ENCODE results near the gene EPB41L2. TPM values are rescaled to one million over a fixed set of nuclear protein-coding genes. Genes with fewer than 3 reads are reported as not detected.

Gene EPB41L2
- total RNA-seq, 3 donors from 2014 or later (not counting 1 experiment from before 2014, with no cell fraction given): 6.8 to 11.4 (median 11.0) TPM

DNA sequence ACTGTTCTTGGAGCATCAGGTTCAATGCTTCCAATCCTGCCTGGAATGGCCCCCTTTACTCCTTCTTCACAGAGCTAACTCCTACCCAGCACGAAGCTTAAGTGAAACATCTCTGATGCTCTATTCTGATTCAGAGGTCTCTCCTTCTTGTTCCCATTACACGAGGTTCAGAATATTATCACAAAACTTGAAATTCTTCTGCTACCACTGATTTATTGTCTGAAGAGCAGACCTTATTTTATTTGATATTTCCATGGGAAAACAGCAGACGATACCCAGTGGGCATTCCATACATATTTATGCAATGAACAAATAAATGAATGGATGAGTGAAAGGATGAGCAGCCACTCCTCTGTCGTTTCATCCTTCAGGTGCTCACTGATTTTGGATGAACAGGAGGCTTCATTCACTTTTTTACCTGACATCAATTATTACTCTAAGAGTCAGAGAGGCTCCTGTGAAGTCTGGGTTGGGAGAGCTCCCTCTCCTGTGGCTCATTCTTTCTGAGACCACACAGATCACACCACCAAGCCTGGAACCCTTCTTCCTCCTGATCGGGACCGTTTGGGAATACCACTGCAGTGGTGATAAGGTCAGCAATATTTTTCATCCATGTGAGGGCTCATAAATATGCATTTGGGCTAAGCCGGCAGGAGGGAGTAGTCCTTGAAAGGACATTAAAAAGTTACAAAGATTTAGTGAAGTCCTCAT lies 210.0 kb downstream of the EPB41L2 start:
- no peaks in the 10 kb centered on the region for H3K9me3 ChIP-seq (ENCODE audit: control insufficient read depth, insufficient read depth, low read length)
- H3K4me1 ChIP-seq (ENCODE audit: control insufficient read depth, insufficient read depth, low read length): peaks cover 3% of the 10 kb centered on the region
- DNase-seq: no peak
- no peak overlapping the region for H3K27ac ChIP-seq (ENCODE audit: low read length)
- Mint-ChIP-seq H3K27ac (no peak overlapping the region), H3K4me1 (peaks cover 5 to 7% of the 10 kb centered on the region in 2 donors), H3K4me3 (no peak overlapping the region), H3K9me3 (no peaks in the 10 kb centered on the region), H3K36me3 (no peaks in the 10 kb centered on the region), H3K27me3 (ENCODE audit: low read depth in 2 of 2) (no peaks in the 10 kb centered on the region)
- H3K27me3 ChIP-seq (ENCODE audit: control insufficient read depth, insufficient read depth, low read length): no peaks in the 10 kb centered on the region
- 97% methylated on average over 6 of the region's 7 CpGs for WGBS (ENCODE audit: insufficient coverage)
- H3K4me3 ChIP-seq (ENCODE audit: low read length): no peak overlapping the region
- TF ChIP-seq, protein P1, sequence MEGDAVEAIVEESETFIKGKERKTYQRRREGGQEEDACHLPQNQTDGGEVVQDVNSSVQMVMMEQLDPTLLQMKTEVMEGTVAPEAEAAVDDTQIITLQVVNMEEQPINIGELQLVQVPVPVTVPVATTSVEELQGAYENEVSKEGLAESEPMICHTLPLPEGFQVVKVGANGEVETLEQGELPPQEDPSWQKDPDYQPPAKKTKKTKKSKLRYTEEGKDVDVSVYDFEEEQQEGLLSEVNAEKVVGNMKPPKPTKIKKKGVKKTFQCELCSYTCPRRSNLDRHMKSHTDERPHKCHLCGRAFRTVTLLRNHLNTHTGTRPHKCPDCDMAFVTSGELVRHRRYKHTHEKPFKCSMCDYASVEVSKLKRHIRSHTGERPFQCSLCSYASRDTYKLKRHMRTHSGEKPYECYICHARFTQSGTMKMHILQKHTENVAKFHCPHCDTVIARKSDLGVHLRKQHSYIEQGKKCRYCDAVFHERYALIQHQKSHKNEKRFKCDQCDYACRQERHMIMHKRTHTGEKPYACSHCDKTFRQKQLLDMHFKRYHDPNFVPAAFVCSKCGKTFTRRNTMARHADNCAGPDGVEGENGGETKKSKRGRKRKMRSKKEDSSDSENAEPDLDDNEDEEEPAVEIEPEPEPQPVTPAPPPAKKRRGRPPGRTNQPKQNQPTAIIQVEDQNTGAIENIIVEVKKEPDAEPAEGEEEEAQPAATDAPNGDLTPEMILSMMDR (IDR thresholded peaks at IDR 0.05): no peak
- no peaks in the 10 kb centered on the region for H3K36me3 ChIP-seq (ENCODE audit: control insufficient read depth, insufficient read depth, low read length)
- no peak for ATAC-seq
- intact Hi-C loops (cut with micrococcal nuclease): no loop called here

DNA sequence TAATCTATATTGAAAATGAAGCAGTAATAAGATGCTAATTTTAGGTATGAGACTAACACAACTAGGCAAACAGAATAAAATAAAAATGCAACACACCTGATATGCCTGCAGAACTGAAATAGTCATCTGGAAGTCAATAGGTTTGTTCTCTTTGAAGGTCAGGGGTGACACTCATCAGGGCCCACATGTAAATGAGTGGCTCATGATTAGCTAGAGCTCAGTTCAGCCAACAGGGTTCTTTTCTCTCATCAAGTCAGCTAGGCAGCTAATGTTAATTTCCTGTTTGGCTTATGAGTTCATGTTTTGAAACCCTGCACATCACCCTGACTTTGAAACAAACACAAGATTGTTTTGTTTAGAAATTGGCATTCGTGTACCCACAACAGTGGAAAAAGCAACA lies 212.0 kb downstream of the EPB41L2 start:
- H3K27me3 Mint-ChIP-seq (ENCODE audit: low read depth in 2 of 2): no peaks in the 10 kb centered on the region
- Histone ChIP-seq H3K4me3 (ENCODE audit: low read length) (no peak overlapping the region), H3K4me1 (ENCODE audit: control insufficient read depth, insufficient read depth, low read length) (peaks cover 3% of the 10 kb centered on the region), H3K36me3 (ENCODE audit: control insufficient read depth, insufficient read depth, low read length) (no peaks in the 10 kb centered on the region), H3K9me3 (ENCODE audit: control insufficient read depth, insufficient read depth, low read length) (no peaks in the 10 kb centered on the region), H3K27me3 (ENCODE audit: control insufficient read depth, insufficient read depth, low read length) (no peaks in the 10 kb centered on the region), H3K27ac (ENCODE audit: low read length) (no peak overlapping the region)
- ATAC-seq (no peak), DNase-seq (no peak)
- H3K4me1 Mint-ChIP-seq: peaks cover 5 to 7% of the 10 kb centered on the region in 2 donors
- 100% methylated on average over 1 of the region's 1 CpG for WGBS (ENCODE audit: insufficient coverage)
- no peaks in the 10 kb centered on the region for H3K36me3 Mint-ChIP-seq
- intact Hi-C loops (cut with micrococcal nuclease): no loop called here
- H3K9me3 Mint-ChIP-seq: no peaks in the 10 kb centered on the region
- H3K27ac Mint-ChIP-seq: no peak overlapping the region
- no peak overlapping the region for H3K4me3 Mint-ChIP-seq
- TF ChIP-seq, protein P1 (IDR thresholded peaks at IDR 0.05): no peak

DNA sequence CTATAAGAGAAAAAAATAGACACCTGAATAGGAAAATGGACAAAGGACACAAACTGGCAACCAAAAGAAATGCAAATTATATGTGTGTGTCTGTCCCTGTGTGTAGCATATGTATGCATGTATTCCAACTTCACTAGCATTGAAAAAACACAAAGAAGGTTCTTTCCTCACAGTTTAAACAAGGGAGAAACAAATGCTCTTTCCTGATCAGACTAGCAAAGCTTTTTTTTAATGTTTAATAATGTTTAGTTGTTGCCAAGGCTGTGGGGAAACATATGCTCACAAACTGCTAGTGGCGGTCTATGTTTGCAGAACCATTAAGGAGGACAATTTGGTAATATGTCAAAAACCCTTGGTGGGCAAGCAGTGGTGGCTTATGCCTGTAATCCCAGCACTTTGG lies 213.5 kb downstream of the EPB41L2 start:
- Histone ChIP-seq H3K27ac (ENCODE audit: low read length) (no peak overlapping the region), H3K9me3 (ENCODE audit: control insufficient read depth, insufficient read depth, low read length) (no peaks in the 10 kb centered on the region), H3K4me3 (ENCODE audit: low read length) (no peak overlapping the region), H3K4me1 (ENCODE audit: control insufficient read depth, insufficient read depth, low read length) (peaks cover 3% of the 10 kb centered on the region), H3K36me3 (ENCODE audit: control insufficient read depth, insufficient read depth, low read length) (no peaks in the 10 kb centered on the region), H3K27me3 (ENCODE audit: control insufficient read depth, insufficient read depth, low read length) (no peaks in the 10 kb centered on the region)
- Mint-ChIP-seq H3K36me3 (no peaks in the 10 kb centered on the region), H3K4me1 (peaks cover 5 to 7% of the 10 kb centered on the region in 2 donors), H3K27ac (no peak overlapping the region), H3K27me3 (ENCODE audit: low read depth in 2 of 2) (no peaks in the 10 kb centered on the region), H3K4me3 (no peak overlapping the region), H3K9me3 (no peaks in the 10 kb centered on the region)
- TF ChIP-seq, protein P1 (IDR thresholded peaks at IDR 0.05): no peak
- intact Hi-C loops (cut with micrococcal nuclease): loop anchor here (10.0 kb wide), 1 partner anchor 815 kb away; no protein-coding TSS in a partner anchor
- 100% methylated on average over 1 of the region's 1 CpG for WGBS (ENCODE audit: insufficient coverage)
- ATAC-seq: no peak
- DNase-seq: no peak

Measured in natural killer cell (primary cell).